ENCODE measurements around the gene KRT7. TPM values are rescaled to one million over a fixed set of nuclear protein-coding genes. Genes with fewer than 3 reads are reported as not detected.

Gene KRT7
- total RNA-seq, 1 experiment from 2014 or later, result 13.9 TPM

DNA sequence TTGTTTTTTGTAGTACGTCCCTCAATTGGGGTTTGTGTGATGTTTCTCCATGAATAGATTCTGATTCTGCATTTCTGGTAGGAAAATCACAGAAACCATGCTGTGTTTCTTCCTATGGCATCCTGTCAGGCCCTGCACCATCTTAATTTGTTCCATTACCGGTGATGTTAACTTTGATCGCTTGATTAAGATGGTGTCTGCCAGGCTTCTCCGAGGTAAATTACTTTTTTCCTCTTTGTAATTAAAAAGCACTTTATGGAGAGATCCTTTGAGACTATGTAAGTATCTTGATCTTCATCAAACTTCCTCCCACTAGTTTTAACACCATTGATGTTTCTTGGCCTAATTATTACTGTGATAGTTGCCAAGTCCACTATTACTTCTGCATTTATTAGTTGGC lies 15.0 kb upstream of the KRT7 start:
- peaks cover 45% of the 10 kb centered on the region for H3K4me1 Mint-ChIP-seq (ENCODE audit: low read depth, unreplicated experiment)
- ChIA-PET CTCF (no interaction called here), POLR2A (no interaction called here)
- intact Hi-C loops (cut with micrococcal nuclease; ENCODE audit: unreplicated experiment), result loop anchor here (5.0 kb wide), 1 partner anchor 89 kb away; no protein-coding TSS in a partner anchor
- TF ChIP-seq, protein P1, sequence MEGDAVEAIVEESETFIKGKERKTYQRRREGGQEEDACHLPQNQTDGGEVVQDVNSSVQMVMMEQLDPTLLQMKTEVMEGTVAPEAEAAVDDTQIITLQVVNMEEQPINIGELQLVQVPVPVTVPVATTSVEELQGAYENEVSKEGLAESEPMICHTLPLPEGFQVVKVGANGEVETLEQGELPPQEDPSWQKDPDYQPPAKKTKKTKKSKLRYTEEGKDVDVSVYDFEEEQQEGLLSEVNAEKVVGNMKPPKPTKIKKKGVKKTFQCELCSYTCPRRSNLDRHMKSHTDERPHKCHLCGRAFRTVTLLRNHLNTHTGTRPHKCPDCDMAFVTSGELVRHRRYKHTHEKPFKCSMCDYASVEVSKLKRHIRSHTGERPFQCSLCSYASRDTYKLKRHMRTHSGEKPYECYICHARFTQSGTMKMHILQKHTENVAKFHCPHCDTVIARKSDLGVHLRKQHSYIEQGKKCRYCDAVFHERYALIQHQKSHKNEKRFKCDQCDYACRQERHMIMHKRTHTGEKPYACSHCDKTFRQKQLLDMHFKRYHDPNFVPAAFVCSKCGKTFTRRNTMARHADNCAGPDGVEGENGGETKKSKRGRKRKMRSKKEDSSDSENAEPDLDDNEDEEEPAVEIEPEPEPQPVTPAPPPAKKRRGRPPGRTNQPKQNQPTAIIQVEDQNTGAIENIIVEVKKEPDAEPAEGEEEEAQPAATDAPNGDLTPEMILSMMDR (IDR thresholded peaks at IDR 0.05; ENCODE audit: insufficient read depth in 1 of 2, low read depth in 1 of 2, low read length in 1 of 2, severe bottlenecking in 1 of 2, unreplicated experiment in 1 of 2), result no peak
- no peaks in the 10 kb centered on the region for H3K9me3 Mint-ChIP-seq (ENCODE audit: unreplicated experiment)
- no peaks in the 10 kb centered on the region for H3K9me3 ChIP-seq
- BruUV-seq (replicated peaks), result no TSS peak
- H3K4me3 ChIP-seq (ENCODE audit: low read depth, low read length), result no peak overlapping the region
- no peaks in the 10 kb centered on the region for H3K27me3 Mint-ChIP-seq (ENCODE audit: insufficient read depth, unreplicated experiment)
- H3K4me3 Mint-ChIP-seq (ENCODE audit: unreplicated experiment), result no peak overlapping the region
- H3K27me3 ChIP-seq (replicated peaks; ENCODE audit: control insufficient read depth, insufficient read depth, low read length), result no peaks in the 10 kb centered on the region
- DNase-seq, result no peak
- H3K4me1 ChIP-seq, result peaks cover 48% of the 10 kb centered on the region
- no peaks in the 10 kb centered on the region for H3K36me3 ChIP-seq (ENCODE audit: control insufficient read depth, insufficient read depth, low read length)
- H3K36me3 Mint-ChIP-seq (ENCODE audit: insufficient read depth, unreplicated experiment), result no peaks in the 10 kb centered on the region
- no peak overlapping the region for H3K27ac Mint-ChIP-seq (ENCODE audit: unreplicated experiment)

DNA sequence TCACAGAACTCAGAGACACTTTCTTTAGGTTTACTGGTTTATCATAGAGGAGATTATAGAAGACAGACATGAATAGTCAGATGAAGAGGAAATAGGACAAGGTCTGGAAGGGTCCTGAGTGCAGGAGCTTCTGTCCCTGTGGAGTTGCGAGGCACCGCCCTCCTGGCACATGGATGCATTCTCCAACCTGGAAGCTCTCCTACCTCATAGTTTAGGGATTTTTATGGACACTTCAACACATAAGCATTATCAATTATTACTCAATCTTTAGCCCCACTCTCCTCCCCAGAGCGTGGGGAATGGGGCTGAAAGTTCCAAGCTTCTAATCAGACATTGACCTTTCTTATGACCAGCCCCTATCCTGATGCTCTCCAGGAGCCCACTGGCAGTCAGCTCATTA lies 12.6 kb upstream of the KRT7 start:
- no peaks in the 10 kb centered on the region for H3K27me3 ChIP-seq (replicated peaks; ENCODE audit: control insufficient read depth, insufficient read depth, low read length)
- Mint-ChIP-seq H3K27me3 (ENCODE audit: insufficient read depth, unreplicated experiment) (no peaks in the 10 kb centered on the region), H3K27ac (ENCODE audit: unreplicated experiment) (no peak overlapping the region), H3K9me3 (ENCODE audit: unreplicated experiment) (no peaks in the 10 kb centered on the region), H3K4me3 (ENCODE audit: unreplicated experiment) (no peak overlapping the region), H3K4me1 (ENCODE audit: low read depth, unreplicated experiment) (peaks cover 29% of the 10 kb centered on the region), H3K36me3 (ENCODE audit: insufficient read depth, unreplicated experiment) (no peaks in the 10 kb centered on the region)
- H3K9me3 ChIP-seq, result no peaks in the 10 kb centered on the region
- ChIA-PET POLR2A (no interaction called here), CTCF (no interaction called here)
- H3K36me3 ChIP-seq (ENCODE audit: control insufficient read depth, insufficient read depth, low read length), result no peaks in the 10 kb centered on the region
- intact Hi-C loops (cut with micrococcal nuclease; ENCODE audit: unreplicated experiment), result no loop called here
- no peak for DNase-seq
- no TSS peak for BruUV-seq (replicated peaks)
- H3K4me1 ChIP-seq, result peaks cover 30% of the 10 kb centered on the region
- H3K4me3 ChIP-seq (ENCODE audit: low read depth, low read length), result no peak overlapping the region
- TF ChIP-seq, protein P1 (IDR thresholded peaks at IDR 0.05; ENCODE audit: insufficient read depth in 1 of 2, low read depth in 1 of 2, low read length in 1 of 2, severe bottlenecking in 1 of 2, unreplicated experiment in 1 of 2), result no peak

GRCh38 chr12:52221070-52221781 lies 11.8 kb upstream of the KRT7 start:
- no peak overlapping the region for H3K27ac Mint-ChIP-seq (ENCODE audit: unreplicated experiment)
- no peaks in the 10 kb centered on the region for H3K27me3 Mint-ChIP-seq (ENCODE audit: insufficient read depth, unreplicated experiment)
- BruUV-seq (replicated peaks), result no TSS peak
- no peak overlapping the region for H3K4me3 Mint-ChIP-seq (ENCODE audit: unreplicated experiment)
- H3K36me3 Mint-ChIP-seq (ENCODE audit: insufficient read depth, unreplicated experiment), result no peaks in the 10 kb centered on the region
- H3K27me3 ChIP-seq (replicated peaks; ENCODE audit: control insufficient read depth, insufficient read depth, low read length), result no peaks in the 10 kb centered on the region
- POLR2A ChIA-PET, result no interaction called here
- CTCF ChIA-PET, result interaction anchor here (0.7 to 1.4 kb wide), 2 partner anchors 57 to 88 kb away, joined by 4 read pairs; no protein-coding TSS in a partner anchor
- no peak for DNase-seq
- H3K9me3 Mint-ChIP-seq (ENCODE audit: unreplicated experiment), result no peaks in the 10 kb centered on the region
- H3K9me3 ChIP-seq, result no peaks in the 10 kb centered on the region
- intact Hi-C loops (cut with micrococcal nuclease; ENCODE audit: unreplicated experiment), result no loop called here
- TF ChIP-seq, protein P1 (IDR thresholded peaks at IDR 0.05; ENCODE audit: insufficient read depth in 1 of 2, low read depth in 1 of 2, low read length in 1 of 2, severe bottlenecking in 1 of 2, unreplicated experiment in 1 of 2), result no peak
- H3K36me3 ChIP-seq (ENCODE audit: control insufficient read depth, insufficient read depth, low read length), result no peaks in the 10 kb centered on the region
- H3K4me1 ChIP-seq, result peaks cover 31% of the 10 kb centered on the region
- H3K4me1 Mint-ChIP-seq (ENCODE audit: low read depth, unreplicated experiment), result peaks cover 23% of the 10 kb centered on the region
- no peak overlapping the region for H3K4me3 ChIP-seq (ENCODE audit: low read depth, low read length)
